ENCODE measurements around the gene DBP.
"Not testable (repeated sequence)": the region's sequence is repeated elsewhere in the genome, so short reads cannot be mapped to it uniquely, and the experiment has no call there.

Gene DBP

GRCh38 chr19:48658483-48658882 lies 21.3 kb upstream of the DBP start:
- no peak for TF ChIP-seq CTCF (IDR thresholded peaks at IDR 0.05; ENCODE audit: control extremely low read depth, extremely low read depth, low read depth, missing control alignments)
- ChIA-PET CTCF (interaction anchor here (2.2 kb wide), 1 partner anchor 13 kb away, joined by 7 read pairs; the partner anchor contains the start of gene CA11), POLR2A (no interaction called here)
- no peak for DNase-seq (ENCODE audit: extremely low spot score)

- CTCF ChIA-PET: interaction anchor here (1.0 to 1.2 kb wide), 2 partner anchors 9 to 69 kb away, joined by 3 read pairs; no protein-coding TSS in a partner anchor
- DNase-seq (ENCODE audit: extremely low spot score); POLR2A ChIA-PET: not testable (repeated sequence)
These were observed 20.6 kb upstream of the DBP start for GRCh38 chr19:48657828-48658227.

- no peak for DNase-seq (ENCODE audit: extremely low spot score)
- no peak for TF ChIP-seq CTCF (IDR thresholded peaks at IDR 0.05; ENCODE audit: control extremely low read depth, extremely low read depth, low read depth, missing control alignments)
- ChIA-PET CTCF (interaction anchor here (1.0 to 1.4 kb wide), 3 partner anchors 10 to 68 kb away, joined by 3 read pairs; no protein-coding TSS in a partner anchor), POLR2A (no interaction called here)
These were observed 19.8 kb upstream of the DBP start for GRCh38 chr19:48656840-48657474.

- no peak for DNase-seq (ENCODE audit: extremely low spot score)
- TF ChIP-seq CTCF (IDR thresholded peaks at IDR 0.05; ENCODE audit: control extremely low read depth, extremely low read depth, low read depth, missing control alignments): no peak
- POLR2A ChIA-PET: no interaction called here
- CTCF ChIA-PET: no interaction called here
These were observed 17.3 kb upstream of the DBP start for GRCh38 chr19:48654299-48655059.

- ChIA-PET POLR2A (no interaction called here), CTCF (no interaction called here)
- TF ChIP-seq CTCF (IDR thresholded peaks at IDR 0.05; ENCODE audit: control extremely low read depth, extremely low read depth, low read depth, missing control alignments): no peak
- DNase-seq (ENCODE audit: extremely low spot score): no peak
These were observed 14.5 kb upstream of the DBP start for GRCh38 chr19:48651683-48652048.

- CTCF ChIA-PET: interaction anchor here (1.5 kb wide), 1 partner anchor 45 kb away, joined by 3 read pairs; no protein-coding TSS in a partner anchor
- no peak for DNase-seq (ENCODE audit: extremely low spot score)
- TF ChIP-seq CTCF (IDR thresholded peaks at IDR 0.05; ENCODE audit: control extremely low read depth, extremely low read depth, low read depth, missing control alignments): no peak
- POLR2A ChIA-PET: no interaction called here
These were observed 13.9 kb upstream of the DBP start for GRCh38 chr19:48650974-48651682.
